CD4-positive, alpha-beta T cell (primary cell): ENCODE data around the gene SAMD8. TPM values are rescaled to one million over a fixed set of nuclear protein-coding genes. Genes with fewer than 3 reads are reported as not detected.

Source experiments
- ATAC-seq: fragments of 200-7000 bp; cut with Tn5 transposase; one replicate; pipeline ENCODE4 v1.10.0; 2022; ENCODE audit warnings: mild to moderate bottlenecking; ENCODE audit not compliant: poor library complexity
- CTCF ChIA-PET: fragments of 350-600 bp; sonication (Branson Sonifier 250); formaldehyde crosslinking; loops from one replicate; lab custom pipeline; 2021; ENCODE audit warnings: antibody characterized with exemption, inconsistent platforms; lab: Charles Lee
- POLR2A ChIA-PET: fragments of 350-600 bp; sonication (Branson Sonifier 250); formaldehyde crosslinking; loops from one replicate; lab custom pipeline; 2021; ENCODE audit warnings: antibody characterized with exemption, inconsistent platforms; lab: Charles Lee
- DNase-seq, 14 experiments: peaks; one replicate each; pipeline ENCODE4 v3.0.0-alpha.2; 2013 to 2020; ENCODE audit warnings: mixed read lengths in 2 of 14
- H3K27ac ChIP-seq, 2 donors: one replicate each; pipeline versions ENCODE4 v1.5.1 to v1.7.0; 2013; ENCODE audit warnings: low read length in 2 of 2, low read depth in 1 of 2, mild to moderate bottlenecking in 1 of 2
- H3K27me3 ChIP-seq, 2 experiments: 1 replicate in 1 of 2; 2 replicates in 1 of 2; pipeline versions ENCODE4 v1.6.1 to v1.7.0; 2013; ENCODE audit warnings: low read length in 2 of 2, control low read depth in 1 of 2, mild to moderate bottlenecking in 1 of 2, moderate library complexity in 1 of 2; ENCODE audit not compliant: insufficient read depth in 2 of 2, control insufficient read depth in 1 of 2
- H3K36me3 ChIP-seq: one replicate; pipeline ENCODE4 v1.6.1; 2013; ENCODE audit warnings: low read length, control low read depth; ENCODE audit not compliant: insufficient read depth
- H3K4me1 ChIP-seq: one replicate; pipeline ENCODE4 v1.6.1; 2013; ENCODE audit warnings: low read length, control low read depth; ENCODE audit not compliant: insufficient read depth
- H3K4me3 ChIP-seq: one replicate; pipeline ENCODE4 v1.5.1; 2013; ENCODE audit warnings: mild to moderate bottlenecking, low read length, moderate library complexity
- H3K9me3 ChIP-seq, 2 experiments: 1 replicate in 1 of 2; 2 replicates in 1 of 2; pipeline versions ENCODE4 v1.6.1 to v1.7.0; 2013; ENCODE audit warnings: low read length in 2 of 2, mild to moderate bottlenecking in 2 of 2, control low read depth in 1 of 2, moderate library complexity in 1 of 2; ENCODE audit not compliant: control insufficient read depth in 1 of 2, insufficient read depth in 1 of 2
- H3K27ac Mint-ChIP-seq: one replicate; pipeline ENCODE4 v1.8.0; 2020; ENCODE audit warnings: mixed read lengths
- H3K27me3 Mint-ChIP-seq: one replicate; pipeline ENCODE4 v1.8.0; 2021; ENCODE audit warnings: mixed read lengths
- H3K36me3 Mint-ChIP-seq: one replicate; pipeline ENCODE4 v1.8.0; 2021; ENCODE audit warnings: low read depth, mixed read lengths
- H3K4me1 Mint-ChIP-seq: one replicate; pipeline ENCODE4 v1.8.0; 2021; ENCODE audit warnings: low read depth, mixed read lengths
- H3K4me3 Mint-ChIP-seq: one replicate; pipeline ENCODE4 v1.8.0; 2020; ENCODE audit warnings: mild to moderate bottlenecking, mixed read lengths
- H3K9me3 Mint-ChIP-seq: one replicate; pipeline ENCODE4 v1.8.0; 2020; ENCODE audit warnings: mixed read lengths
- CTCF ChIP-seq: fragments of 200-600 bp; IDR thresholded peaks from one replicate; pipeline ENCODE4 v1.8.0; 2022; ENCODE audit warnings: antibody characterized with exemption, mild to moderate bottlenecking
- intact Hi-C, 2 experiments: fragments of 100-400 bp; cut with DNase I in 1 of 2; cut with micrococcal nuclease in 1 of 2; formaldehyde crosslinking; loops; one replicate each; pipeline versions ENCODE4 v1.15.1 to v1.9.0; 2023 to 2025; cut with DNase I, micrococcal nuclease
- total RNA-seq, 174 experiments: library from RNA in 2 of 174; stranded (reverse) in 2 of 174; gene quantifications; one replicate each; pipeline ENCODE4 v1.2.3 and lab custom pipeline; 2021 to 2026

The SAMD8 gene
- total RNA-seq, 2 experiments from 2014 or later = 34.1 to 37.4 TPM

GRCh38 chr10:75100764-75101291, 10.6 kb upstream of the SAMD8 start:
- Histone ChIP-seq H3K9me3 (no peaks in the 10 kb centered on the region), H3K4me3 (no peak overlapping the region), H3K4me1 (peaks cover 8% of the 10 kb centered on the region), H3K36me3 (no peaks in the 10 kb centered on the region), H3K27me3 (no peaks in the 10 kb centered on the region), H3K27ac (no peak overlapping the region)
- Mint-ChIP-seq H3K27me3 (no peaks in the 10 kb centered on the region), H3K9me3 (no peaks in the 10 kb centered on the region), H3K4me1 (peaks cover 5% of the 10 kb centered on the region), H3K27ac (no peak overlapping the region), H3K36me3 (no peaks in the 10 kb centered on the region), H3K4me3 (no peak overlapping the region)
- intact Hi-C loops = loop anchor here (1.0 to 10.0 kb wide), 5 partner anchors 366 to 858 kb away; no protein-coding TSS in a partner anchor
- no peak for ATAC-seq
- CTCF ChIA-PET = no interaction called here
- DNase-seq = no peak
- POLR2A ChIA-PET = no interaction called here
- TF ChIP-seq CTCF = no peak

GRCh38 chr10:75101416-75102251, 9.8 kb upstream of the SAMD8 start:
- ATAC-seq = no peak
- Histone ChIP-seq H3K4me3 (no peak overlapping the region), H3K36me3 (no peaks in the 10 kb centered on the region), H3K9me3 (no peaks in the 10 kb centered on the region), H3K27ac (no peak overlapping the region), H3K27me3 (no peaks in the 10 kb centered on the region), H3K4me1 (peaks cover 8% of the 10 kb centered on the region)
- H3K27ac Mint-ChIP-seq = no peak overlapping the region
- H3K27me3 Mint-ChIP-seq = no peaks in the 10 kb centered on the region
- ChIA-PET CTCF (no interaction called here), POLR2A (no interaction called here)
- H3K36me3 Mint-ChIP-seq = no peaks in the 10 kb centered on the region
- intact Hi-C loops = loop anchor here in 1 of 2 experiments (1.0 to 10.0 kb wide), 3 partner anchors 367 to 858 kb away; no protein-coding TSS in a partner anchor
- peaks cover 5% of the 10 kb centered on the region for H3K4me1 Mint-ChIP-seq
- DNase-seq = no peak
- H3K9me3 Mint-ChIP-seq = no peaks in the 10 kb centered on the region
- no peak for TF ChIP-seq CTCF
- H3K4me3 Mint-ChIP-seq = no peak overlapping the region

GRCh38 chr10:75102830-75103673, 8.4 kb upstream of the SAMD8 start:
- ChIA-PET CTCF (no interaction called here), POLR2A (no interaction called here)
- DNase-seq (no peak), ATAC-seq (no peak)
- H3K4me3 Mint-ChIP-seq = no peak overlapping the region
- no peaks in the 10 kb centered on the region for H3K36me3 Mint-ChIP-seq
- H3K27me3 Mint-ChIP-seq = no peaks in the 10 kb centered on the region
- H3K27ac ChIP-seq = no peak overlapping the region
- H3K9me3 ChIP-seq = no peaks in the 10 kb centered on the region
- no peak overlapping the region for H3K4me3 ChIP-seq
- H3K27ac Mint-ChIP-seq = no peak overlapping the region
- no peak for TF ChIP-seq CTCF
- H3K27me3 ChIP-seq = no peaks in the 10 kb centered on the region
- H3K4me1 ChIP-seq = peaks cover 8% of the 10 kb centered on the region
- no peaks in the 10 kb centered on the region for H3K36me3 ChIP-seq
- no peaks in the 10 kb centered on the region for H3K9me3 Mint-ChIP-seq
- intact Hi-C loops = loop anchor here in 1 of 2 experiments (10.0 kb wide), 1 partner anchor 368 kb away; no protein-coding TSS in a partner anchor
- H3K4me1 Mint-ChIP-seq = peaks cover 5% of the 10 kb centered on the region
